Measurements from ENCODE around the gene VAMP1. TPM values are rescaled to one million over a fixed set of nuclear protein-coding genes. Genes with fewer than 3 reads are reported as not detected.

The VAMP1 gene
- total and polyA plus RNA-seq, 2 of the 8 experiments (the other 6 are each of a cell fraction or from before 2014, with no cell fraction given), result 10.8 to 23.1 TPM

GRCh38 chr12:6508087-6508486, 37.6 kb upstream of the VAMP1 start (continued):
- TF ChIP-seq EZH2 (IDR thresholded peaks at IDR 0.05; ENCODE audit: low read depth, low read length, severe bottlenecking) (no peak), SP1 (IDR thresholded peaks at IDR 0.05; ENCODE audit: low read depth, low read length) (no peak), CHD1 (IDR thresholded peaks at IDR 0.05; ENCODE audit: low read depth, low read length) (no peak)

Data from H1 (cell line).